H1 (cell line): ENCODE results near the gene CAPG. TPM values are rescaled to one million over a fixed set of nuclear protein-coding genes. Genes with fewer than 3 reads are reported as not detected.

Experiments used
- polyA plus RNA-seq, 7 experiments: library from polyadenylated mRNA; depleted of rRNA in 3 of 7; stranded (reverse) in 5 of 7; unstranded in 2 of 7; fragments of >200 nt in 5 of 7; fragments of 200-250 nt in 2 of 7; gene quantifications; 1 replicate in 5 of 7; 2 replicates in 1 of 7; 4 replicates in 1 of 7; pipeline versions ENCODE4 v1.2.1 to v1.2.3, GENCODE V29; 2011 to 2013; ENCODE audit warnings: missing spikeins in 2 of 7, mixed read lengths in 2 of 7
- total RNA-seq: library from RNA; stranded (reverse); fragmentation: NEBNext Ultra II Directional; extraction: Animal tissue kit (Norgen Biotek cat#: 25700); gene quantifications from 2 replicates; pipeline ENCODE4 v1.2.1, GENCODE V29; 2021
- TF ChIP-seq, protein P1 (sequence below): IDR thresholded peaks from 2 replicates; pipeline ENCODE4 v1.6.1; 2012; ENCODE audit warnings: inconsistent platforms

The CAPG gene
- total and polyA plus RNA-seq, 2 of the 8 experiments (the other 6 are each of a cell fraction or from before 2014, with no cell fraction given), result 80.5 to 89.0 TPM

DNA sequence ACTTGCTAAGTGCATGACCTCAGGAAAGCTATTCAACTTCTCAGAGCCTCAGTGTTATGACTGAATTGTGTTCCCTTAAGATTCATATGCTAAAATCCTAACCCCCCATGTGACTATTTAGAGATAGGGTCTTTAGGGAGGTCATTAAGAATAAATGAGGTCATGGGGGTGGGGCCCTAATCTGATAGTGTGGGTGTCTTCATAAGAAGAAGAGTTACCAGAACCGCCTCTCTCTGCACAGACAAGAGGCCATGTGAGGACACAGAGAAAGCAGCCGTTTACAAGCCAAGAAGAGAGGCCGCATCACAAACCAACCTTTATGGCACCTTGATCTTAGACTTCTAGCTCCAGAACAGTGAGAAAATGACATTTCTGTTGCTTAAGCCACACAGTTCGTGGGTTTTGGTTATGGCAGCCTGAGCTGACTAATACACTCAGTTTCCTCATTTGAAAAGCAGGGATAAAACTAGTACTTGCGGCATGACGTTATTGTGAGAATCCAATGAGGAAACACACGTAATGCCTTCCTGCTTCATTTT, 18.2 kb upstream of the CAPG start (continued):
- TF ChIP-seq, protein P1, sequence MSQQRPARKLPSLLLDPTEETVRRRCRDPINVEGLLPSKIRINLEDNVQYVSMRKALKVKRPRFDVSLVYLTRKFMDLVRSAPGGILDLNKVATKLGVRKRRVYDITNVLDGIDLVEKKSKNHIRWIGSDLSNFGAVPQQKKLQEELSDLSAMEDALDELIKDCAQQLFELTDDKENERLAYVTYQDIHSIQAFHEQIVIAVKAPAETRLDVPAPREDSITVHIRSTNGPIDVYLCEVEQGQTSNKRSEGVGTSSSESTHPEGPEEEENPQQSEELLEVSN, result no peak
